ACC112 (cell line): ENCODE measurements around the gene COX7A2L.

ENCODE experiments used
- H2AFZ ChIP-seq: fragments of 200-600 bp; sonication (generic); one replicate; pipeline ENCODE4 v1.6.0; 2017; ENCODE audit warnings: antibody characterized with exemption, low read length; ENCODE audit not compliant: unreplicated experiment
- H3K27ac ChIP-seq: fragments of 200-600 bp; sonication (generic); 2 replicates; pipeline ENCODE4 v1.5.1; 2014; ENCODE audit warnings: low read depth, mild to moderate bottlenecking, antibody characterized with exemption, low read length, moderate library complexity
- H3K27me3 ChIP-seq: fragments of 200-600 bp; sonication (generic); 2 replicates; pipeline ENCODE4 v1.6.1; 2014; ENCODE audit warnings: mild to moderate bottlenecking, antibody characterized with exemption, low read length, moderate library complexity, mixed read lengths; ENCODE audit not compliant: insufficient read depth
- H3K36me3 ChIP-seq: fragments of 200-600 bp; sonication (generic); 2 replicates; pipeline ENCODE4 v1.6.1; 2016; ENCODE audit warnings: mild to moderate bottlenecking, antibody characterized with exemption, low read length, moderate library complexity, mixed read lengths; ENCODE audit not compliant: insufficient read depth
- H3K4me1 ChIP-seq: fragments of 200-600 bp; sonication (generic); one replicate; pipeline ENCODE4 v1.6.1; 2016; ENCODE audit warnings: low read length, mixed read lengths; ENCODE audit not compliant: insufficient read depth, unreplicated experiment, control insufficient read depth
- H3K4me3 ChIP-seq: fragments of 200-600 bp; sonication (generic); 2 replicates; pipeline ENCODE4 v1.5.1; 2014; ENCODE audit warnings: mild to moderate bottlenecking, low read depth, low read length
- H3K79me2 ChIP-seq: fragments of 200-600 bp; sonication (generic); one replicate; pipeline ENCODE4 v1.6.0; 2016; ENCODE audit warnings: low read length; ENCODE audit not compliant: control insufficient read depth, unreplicated experiment, insufficient read depth

The COX7A2L gene

GRCh38 chr2:42329736-42330135 lies 31.3 kb downstream of the COX7A2L start:
- peaks cover 26% of the 10 kb centered on the region for H3K36me3 ChIP-seq
- no peak overlapping the region for H3K27ac ChIP-seq
- no peak overlapping the region for H3K4me3 ChIP-seq
- no peaks in the 10 kb centered on the region for H3K79me2 ChIP-seq
- no peak overlapping the region for H2AFZ ChIP-seq
- H3K4me1 ChIP-seq = peaks cover 10% of the 10 kb centered on the region
- no peaks in the 10 kb centered on the region for H3K27me3 ChIP-seq

- Histone ChIP-seq H3K79me2 (no peaks in the 10 kb centered on the region), H3K4me3 (no peak overlapping the region), H3K36me3 (peaks cover 26% of the 10 kb centered on the region), H3K27ac (no peak overlapping the region), H3K27me3 (no peaks in the 10 kb centered on the region), H2AFZ (no peak overlapping the region), H3K4me1 (peaks cover 10% of the 10 kb centered on the region)
Measured at GRCh38 chr2:42328923-42329322, 32.1 kb downstream of the COX7A2L start.

GRCh38 chr2:42328148-42328833 lies 32.7 kb downstream of the COX7A2L start:
- Histone ChIP-seq H3K27me3 (no peaks in the 10 kb centered on the region), H2AFZ (no peak overlapping the region), H3K27ac (no peak overlapping the region), H3K4me3 (no peak overlapping the region), H3K36me3 (peaks cover 26% of the 10 kb centered on the region), H3K4me1 (peaks cover 10% of the 10 kb centered on the region), H3K79me2 (no peaks in the 10 kb centered on the region)

GRCh38 chr2:42327125-42327524 lies 33.9 kb downstream of the COX7A2L start:
- Histone ChIP-seq H3K36me3 (peaks cover 20% of the 10 kb centered on the region; the same call in 1 of the 2 replicates), H3K4me3 (no peak overlapping the region), H3K4me1 (peaks cover 10% of the 10 kb centered on the region), H3K27me3 (no peaks in the 10 kb centered on the region), H2AFZ (no peak overlapping the region), H3K27ac (no peak overlapping the region), H3K79me2 (no peaks in the 10 kb centered on the region)

- H3K27me3 ChIP-seq = no peaks in the 10 kb centered on the region
- H3K4me3 ChIP-seq = no peak overlapping the region
- H3K36me3 ChIP-seq = peaks cover 16% of the 10 kb centered on the region
Measured at GRCh38 chr2:42325609-42326008, 35.4 kb downstream of the COX7A2L start.

GRCh38 chr2:42324949-42325348 lies 36.1 kb downstream of the COX7A2L start:
- Histone ChIP-seq H3K79me2 (no peaks in the 10 kb centered on the region), H3K4me3 (no peak overlapping the region), H2AFZ (no peak overlapping the region), H3K4me1 (no peaks in the 10 kb centered on the region), H3K27me3 (no peaks in the 10 kb centered on the region), H3K36me3 (peaks cover 16% of the 10 kb centered on the region), H3K27ac (no peak overlapping the region)

More at GRCh38 chr2:42325609-42326008, 35.4 kb downstream of the COX7A2L start:
- H3K27ac ChIP-seq = no peak overlapping the region
- no peaks in the 10 kb centered on the region for H3K79me2 ChIP-seq
- no peak overlapping the region for H2AFZ ChIP-seq
- H3K4me1 ChIP-seq = peaks cover under 1% of the 10 kb centered on the region

- Histone ChIP-seq H3K27ac (no peak overlapping the region), H3K36me3 (peaks cover 13% of the 10 kb centered on the region), H3K4me1 (no peaks in the 10 kb centered on the region)
Measured at GRCh38 chr2:42324244-42324643, 36.8 kb downstream of the COX7A2L start.

GRCh38 chr2:42321452-42322064 lies 39.5 kb downstream of the COX7A2L start:
- H3K79me2 ChIP-seq = no peaks in the 10 kb centered on the region
- no peak overlapping the region for H3K4me3 ChIP-seq
- H2AFZ ChIP-seq = no peak overlapping the region
- no peaks in the 10 kb centered on the region for H3K27me3 ChIP-seq
- no peak overlapping the region for H3K27ac ChIP-seq
- peaks cover 30% of the 10 kb centered on the region for H3K36me3 ChIP-seq
- H3K4me1 ChIP-seq = no peaks in the 10 kb centered on the region

More at GRCh38 chr2:42324244-42324643, 36.8 kb downstream of the COX7A2L start:
- Histone ChIP-seq H3K79me2 (no peaks in the 10 kb centered on the region), H3K27me3 (no peaks in the 10 kb centered on the region), H3K4me3 (no peak overlapping the region), H2AFZ (no peak overlapping the region)

- peaks cover 26% of the 10 kb centered on the region for H3K36me3 ChIP-seq
- peaks cover 17% of the 10 kb centered on the region for H3K4me1 ChIP-seq
- no peak overlapping the region for H3K27ac ChIP-seq
Measured at GRCh38 chr2:42319265-42319664, 41.8 kb downstream of the COX7A2L start.

GRCh38 chr2:42317945-42318344 lies 43.1 kb downstream of the COX7A2L start:
- Histone ChIP-seq H3K36me3 (peaks cover 26% of the 10 kb centered on the region), H3K4me3 (no peak overlapping the region), H3K79me2 (no peaks in the 10 kb centered on the region), H3K27me3 (no peaks in the 10 kb centered on the region), H2AFZ (no peak overlapping the region), H3K27ac (no peak overlapping the region), H3K4me1 (peaks cover 19% of the 10 kb centered on the region)

More at GRCh38 chr2:42319265-42319664, 41.8 kb downstream of the COX7A2L start:
- Histone ChIP-seq H2AFZ (no peak overlapping the region), H3K27me3 (no peaks in the 10 kb centered on the region), H3K79me2 (no peaks in the 10 kb centered on the region), H3K4me3 (no peak overlapping the region)

GRCh38 chr2:42317486-42317885 lies 43.5 kb downstream of the COX7A2L start:
- H2AFZ ChIP-seq = no peak overlapping the region
- H3K4me3 ChIP-seq = no peak overlapping the region
- H3K27ac ChIP-seq = no peak overlapping the region
- no peaks in the 10 kb centered on the region for H3K27me3 ChIP-seq
- no peaks in the 10 kb centered on the region for H3K79me2 ChIP-seq
- H3K36me3 ChIP-seq = peaks cover 26% of the 10 kb centered on the region
- H3K4me1 ChIP-seq = peaks cover 19% of the 10 kb centered on the region
